Stimulated activated memory B cell treated with anti-CD40 and anti-IgM and Interleukin-4, amounts not matched to agents 10 μg/mL and 1 μg/mL and 100 μg/mL, for 72 hours (primary cell): ENCODE data around the gene ARHGAP6.

Source experiments
- ATAC-seq: fragments of 150-1000 bp; cut with Tn5 transposase; 2 replicates; pipeline ENCODE4 v1.10.0; 2021
- H3K27ac Mint-ChIP-seq: one replicate; pipeline ENCODE4 v1.8.0; 2022; ENCODE audit warnings: mild to moderate bottlenecking, mixed read lengths
- H3K27me3 Mint-ChIP-seq: one replicate; pipeline ENCODE4 v1.8.0; 2022; ENCODE audit warnings: mixed read lengths
- H3K36me3 Mint-ChIP-seq: one replicate; pipeline ENCODE4 v1.8.0; 2022; ENCODE audit warnings: mixed read lengths
- H3K4me1 Mint-ChIP-seq: one replicate; pipeline ENCODE4 v1.8.0; 2022; ENCODE audit warnings: mixed read lengths
- H3K4me3 Mint-ChIP-seq: one replicate; pipeline ENCODE4 v1.8.0; 2022; ENCODE audit warnings: mild to moderate bottlenecking, moderate library complexity, mixed read lengths
- H3K9me3 Mint-ChIP-seq: one replicate; pipeline ENCODE4 v1.8.0; 2022; ENCODE audit warnings: mixed read lengths

ARHGAP6 gene

GRCh38 chrX:11478911-11479310 is 186.8 kb downstream of the ARHGAP6 start:
- Mint-ChIP-seq H3K4me3 (no peak overlapping the region), H3K27ac (no peak overlapping the region), H3K4me1 (no peaks in the 10 kb centered on the region), H3K9me3 (no peaks in the 10 kb centered on the region), H3K27me3 (peaks cover 1% of the 10 kb centered on the region), H3K36me3 (no peaks in the 10 kb centered on the region)
- no peak for ATAC-seq

DNA sequence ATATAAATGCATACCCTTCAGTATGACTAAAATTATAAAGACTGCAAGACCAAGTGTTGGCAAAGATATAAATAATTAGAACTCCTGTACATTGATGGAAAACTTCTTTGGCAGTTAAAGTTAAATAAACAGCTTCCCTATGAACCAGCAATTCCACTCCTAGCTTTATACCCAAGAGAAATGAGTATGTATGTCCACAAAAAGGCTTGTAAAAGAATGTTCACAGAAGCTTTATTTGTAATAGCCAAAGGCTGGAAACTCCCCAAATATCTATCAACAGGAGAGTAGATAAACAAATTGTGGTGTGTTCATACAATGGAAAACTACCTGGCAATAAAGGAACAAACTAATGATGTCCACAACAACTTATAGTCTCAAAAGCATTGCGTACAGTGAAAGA is 187.7 kb downstream of the ARHGAP6 start:
- Mint-ChIP-seq H3K27me3 (no peaks in the 10 kb centered on the region), H3K36me3 (no peaks in the 10 kb centered on the region), H3K9me3 (no peaks in the 10 kb centered on the region), H3K4me3 (no peak overlapping the region), H3K27ac (no peak overlapping the region), H3K4me1 (no peaks in the 10 kb centered on the region)
- ATAC-seq: no peak

DNA sequence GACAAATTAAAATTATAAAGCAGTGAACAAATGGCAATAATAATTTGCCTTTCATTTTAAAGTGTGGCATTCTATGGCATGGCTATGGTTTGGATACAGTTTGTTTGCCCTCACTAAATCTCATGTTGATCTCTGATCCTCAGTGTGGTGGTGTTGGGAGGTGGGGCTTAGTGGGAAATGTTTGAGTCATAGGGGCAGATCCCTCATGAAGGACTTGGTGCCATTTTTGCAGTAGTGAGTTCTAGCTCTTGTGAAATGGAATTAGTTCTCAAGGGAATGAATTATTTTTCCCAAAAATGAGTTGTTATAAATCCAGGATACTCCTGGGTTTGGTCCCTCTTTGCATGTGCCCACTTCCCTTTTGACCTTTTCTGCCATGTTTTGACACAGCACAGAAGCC is 191.1 kb downstream of the ARHGAP6 start:
- no peak for ATAC-seq
- H3K4me1 Mint-ChIP-seq: no peaks in the 10 kb centered on the region
- H3K27me3 Mint-ChIP-seq: no peaks in the 10 kb centered on the region
- H3K4me3 Mint-ChIP-seq: no peak overlapping the region
- no peaks in the 10 kb centered on the region for H3K9me3 Mint-ChIP-seq
- no peak overlapping the region for H3K27ac Mint-ChIP-seq
- no peaks in the 10 kb centered on the region for H3K36me3 Mint-ChIP-seq

- no peak overlapping the region for H3K4me3 Mint-ChIP-seq
- H3K27me3 Mint-ChIP-seq: no peaks in the 10 kb centered on the region
- no peak overlapping the region for H3K27ac Mint-ChIP-seq
- no peaks in the 10 kb centered on the region for H3K9me3 Mint-ChIP-seq
- H3K4me1 Mint-ChIP-seq: no peaks in the 10 kb centered on the region
- ATAC-seq: no peak
- no peaks in the 10 kb centered on the region for H3K36me3 Mint-ChIP-seq
These were observed 191.7 kb downstream of the ARHGAP6 start for GRCh38 chrX:11474021-11474420.

DNA sequence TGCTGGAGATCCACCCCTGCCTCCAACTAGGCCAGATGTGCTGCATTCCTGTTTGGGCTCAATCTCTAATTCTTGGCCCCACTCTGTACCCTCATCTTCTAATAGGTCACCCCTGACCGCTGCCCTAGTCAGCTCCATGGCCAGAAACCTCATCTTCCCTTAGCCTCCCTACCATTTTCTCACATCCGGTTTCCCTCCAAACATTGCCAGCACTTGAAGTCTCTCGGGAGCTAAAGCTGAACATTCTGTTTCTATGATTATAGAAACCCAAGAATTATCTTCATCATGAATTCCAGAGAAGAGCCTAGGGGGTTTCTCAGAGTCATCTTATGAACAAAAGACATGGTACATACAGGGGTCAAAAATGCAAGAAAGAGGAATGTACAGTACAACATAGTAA is 192.8 kb downstream of the ARHGAP6 start:
- no peak overlapping the region for H3K4me3 Mint-ChIP-seq
- ATAC-seq: no peak
- H3K27me3 Mint-ChIP-seq: no peaks in the 10 kb centered on the region

DNA sequence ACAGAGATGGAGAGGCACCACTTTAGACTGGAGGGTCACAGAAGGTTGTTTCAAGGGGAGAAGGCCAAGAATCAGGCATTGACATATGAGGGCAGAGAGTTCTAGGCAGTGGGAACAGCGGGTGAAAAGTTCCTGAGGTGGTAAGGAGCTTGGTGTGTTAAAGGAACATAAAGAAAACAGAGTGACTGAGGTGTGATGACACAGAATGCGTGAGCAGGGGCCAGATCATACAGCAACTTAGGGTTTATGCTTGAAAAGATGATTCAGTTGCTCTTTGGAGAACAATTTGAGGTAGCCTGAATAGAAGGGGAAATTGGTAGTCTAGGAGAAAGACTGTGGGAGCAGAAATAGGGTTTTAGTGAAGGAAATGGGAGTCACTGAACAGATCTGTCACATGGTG is 193.3 kb downstream of the ARHGAP6 start:
- H3K4me1 Mint-ChIP-seq: no peaks in the 10 kb centered on the region
- H3K4me3 Mint-ChIP-seq: no peak overlapping the region
- no peaks in the 10 kb centered on the region for H3K27me3 Mint-ChIP-seq
- no peak overlapping the region for H3K27ac Mint-ChIP-seq
- ATAC-seq: no peak
- no peaks in the 10 kb centered on the region for H3K36me3 Mint-ChIP-seq
- no peaks in the 10 kb centered on the region for H3K9me3 Mint-ChIP-seq

More for the DNA sequence above, 192.8 kb downstream of the ARHGAP6 start:
- Mint-ChIP-seq H3K9me3 (no peaks in the 10 kb centered on the region), H3K27ac (no peak overlapping the region), H3K36me3 (no peaks in the 10 kb centered on the region), H3K4me1 (no peaks in the 10 kb centered on the region)

DNA sequence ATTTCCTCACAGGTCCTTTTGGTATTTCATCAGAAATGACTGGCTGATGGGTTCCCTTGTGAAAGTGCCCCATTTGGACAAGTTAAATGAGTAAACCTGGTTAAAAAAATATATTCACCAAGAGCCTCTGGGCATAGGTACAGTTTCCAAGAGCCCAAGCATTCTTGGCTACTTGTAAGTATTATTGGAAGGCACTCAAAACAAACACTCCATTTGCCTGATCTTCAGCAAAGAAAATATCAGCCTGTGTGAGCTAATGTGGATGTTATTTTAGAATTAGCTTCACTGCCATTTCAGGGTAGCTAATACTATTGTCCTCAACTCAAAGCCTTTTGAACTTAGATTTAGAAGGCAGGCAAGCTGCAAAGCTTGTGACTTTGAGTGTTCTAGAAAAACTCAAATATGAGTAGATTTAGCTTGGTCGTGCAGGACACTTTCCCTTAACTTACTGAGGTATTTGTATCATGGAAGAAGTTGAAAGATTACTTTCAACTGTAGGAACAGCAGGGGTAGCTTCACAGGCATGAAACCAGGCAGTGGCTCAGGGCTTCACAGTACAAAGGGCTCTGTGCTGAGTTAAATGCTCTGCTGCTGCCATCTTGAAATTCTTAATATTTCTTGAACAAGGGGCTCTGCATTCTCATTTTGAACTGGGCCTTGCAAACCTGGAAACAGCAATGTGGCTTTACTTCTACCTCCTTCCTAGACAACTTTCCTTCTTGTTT is 195.3 kb downstream of the ARHGAP6 start:
- Mint-ChIP-seq H3K27ac (no peak overlapping the region), H3K36me3 (no peaks in the 10 kb centered on the region), H3K4me1 (no peaks in the 10 kb centered on the region), H3K27me3 (no peaks in the 10 kb centered on the region), H3K4me3 (no peak overlapping the region), H3K9me3 (no peaks in the 10 kb centered on the region)
- ATAC-seq: no peak

DNA sequence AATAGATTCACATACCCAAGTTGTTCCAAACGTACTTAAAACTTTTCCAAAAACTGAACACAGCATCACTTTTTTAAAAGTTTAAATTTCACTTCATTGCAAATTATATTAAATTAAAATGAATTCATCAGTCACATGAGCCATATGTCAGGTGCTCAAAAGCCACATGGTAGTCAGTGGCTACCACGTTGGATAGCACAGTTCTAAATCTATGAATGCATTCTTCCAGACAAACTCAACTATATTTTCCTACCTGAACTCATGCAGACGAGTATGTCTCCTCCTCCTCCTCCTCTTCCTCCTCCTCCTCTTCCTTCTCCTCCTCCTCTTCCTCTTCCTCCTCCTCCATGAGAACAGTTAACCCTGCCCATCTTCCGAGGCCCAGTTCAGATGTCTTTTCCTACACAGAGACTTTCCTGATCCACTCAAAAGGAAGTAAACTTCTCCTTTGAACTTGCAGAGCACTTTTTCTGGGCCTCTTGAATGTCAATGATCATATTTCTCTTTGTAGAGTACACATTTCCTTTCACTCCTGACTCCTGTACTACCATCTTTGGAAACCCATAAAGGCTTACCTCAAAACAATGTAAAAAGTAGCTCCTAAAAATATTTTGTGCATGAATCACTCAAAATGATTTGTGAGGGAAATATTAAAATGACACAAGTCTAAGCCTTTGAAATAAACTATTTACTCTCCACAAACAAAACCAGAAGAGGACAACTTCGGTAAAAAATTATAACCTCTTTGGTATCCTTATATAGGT is 199.9 kb downstream of the ARHGAP6 start:
- Mint-ChIP-seq H3K27me3 (no peaks in the 10 kb centered on the region), H3K4me3 (no peak overlapping the region), H3K36me3 (no peaks in the 10 kb centered on the region), H3K4me1 (no peaks in the 10 kb centered on the region), H3K9me3 (no peaks in the 10 kb centered on the region), H3K27ac (no peak overlapping the region)
- ATAC-seq: no peak

GRCh38 chrX:11464836-11465463 is 200.8 kb downstream of the ARHGAP6 start:
- H3K4me3 Mint-ChIP-seq: no peak overlapping the region
- ATAC-seq: no peak
- no peaks in the 10 kb centered on the region for H3K4me1 Mint-ChIP-seq
- no peaks in the 10 kb centered on the region for H3K27me3 Mint-ChIP-seq
- H3K9me3 Mint-ChIP-seq: no peaks in the 10 kb centered on the region
- no peak overlapping the region for H3K27ac Mint-ChIP-seq
- H3K36me3 Mint-ChIP-seq: no peaks in the 10 kb centered on the region

DNA sequence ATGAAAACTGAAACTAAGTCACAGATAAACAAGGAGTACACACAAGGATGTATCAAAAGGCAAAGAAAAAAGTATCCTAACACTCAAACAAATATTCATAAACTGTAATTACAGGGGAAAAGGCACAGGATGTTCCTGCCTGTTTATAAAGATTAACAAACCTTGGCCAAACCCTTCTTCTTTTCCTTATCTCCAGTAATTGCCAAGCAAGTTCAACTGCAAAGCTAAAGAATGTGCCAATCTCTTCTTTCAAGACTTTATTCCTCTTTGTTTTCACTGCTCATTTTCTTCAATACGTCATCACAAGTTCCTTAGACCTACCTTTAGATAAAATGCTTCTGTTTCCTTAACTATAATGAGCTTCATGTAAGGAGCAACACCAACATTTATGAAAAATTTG is 201.3 kb downstream of the ARHGAP6 start:
- H3K9me3 Mint-ChIP-seq: no peaks in the 10 kb centered on the region
- H3K36me3 Mint-ChIP-seq: no peaks in the 10 kb centered on the region
- H3K4me3 Mint-ChIP-seq: no peak overlapping the region
- no peak overlapping the region for H3K27ac Mint-ChIP-seq
- ATAC-seq: no peak
- H3K27me3 Mint-ChIP-seq: no peaks in the 10 kb centered on the region
- H3K4me1 Mint-ChIP-seq: no peaks in the 10 kb centered on the region

GRCh38 chrX:11462648-11463047 is 203.1 kb downstream of the ARHGAP6 start:
- no peak for ATAC-seq
- Mint-ChIP-seq H3K4me3 (no peak overlapping the region), H3K36me3 (no peaks in the 10 kb centered on the region), H3K9me3 (no peaks in the 10 kb centered on the region), H3K27me3 (no peaks in the 10 kb centered on the region), H3K27ac (no peak overlapping the region), H3K4me1 (no peaks in the 10 kb centered on the region)

DNA sequence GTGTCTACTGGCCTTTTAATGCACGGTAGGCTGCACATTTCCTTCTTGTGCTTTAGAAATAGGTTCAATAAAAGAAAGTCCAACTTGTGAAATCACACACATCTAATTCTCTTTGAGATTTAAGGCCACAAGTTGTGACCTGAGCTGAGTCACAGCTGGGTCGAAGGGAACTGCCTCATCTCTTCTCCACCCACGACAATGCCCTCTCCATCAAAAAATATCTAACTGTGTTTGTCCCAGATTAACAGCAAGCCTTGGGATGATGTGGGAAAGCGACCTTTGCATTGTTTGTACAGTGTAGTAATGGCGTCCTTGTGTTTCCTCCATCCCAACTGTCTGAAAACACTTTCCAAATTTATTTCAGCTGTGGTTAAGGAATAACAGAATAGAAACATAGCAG is 203.6 kb downstream of the ARHGAP6 start:
- Mint-ChIP-seq H3K36me3 (no peaks in the 10 kb centered on the region), H3K4me1 (no peaks in the 10 kb centered on the region)

GRCh38 chrX:11461201-11462001 is 204.3 kb downstream of the ARHGAP6 start:
- Mint-ChIP-seq H3K9me3 (no peaks in the 10 kb centered on the region), H3K36me3 (no peaks in the 10 kb centered on the region), H3K4me3 (no peak overlapping the region), H3K27me3 (no peaks in the 10 kb centered on the region), H3K4me1 (no peaks in the 10 kb centered on the region), H3K27ac (no peak overlapping the region)
- ATAC-seq: no peak

More for the DNA sequence above, 203.6 kb downstream of the ARHGAP6 start:
- no peak overlapping the region for H3K27ac Mint-ChIP-seq
- H3K27me3 Mint-ChIP-seq: no peaks in the 10 kb centered on the region
- ATAC-seq: no peak
- no peaks in the 10 kb centered on the region for H3K9me3 Mint-ChIP-seq
- H3K4me3 Mint-ChIP-seq: no peak overlapping the region

DNA sequence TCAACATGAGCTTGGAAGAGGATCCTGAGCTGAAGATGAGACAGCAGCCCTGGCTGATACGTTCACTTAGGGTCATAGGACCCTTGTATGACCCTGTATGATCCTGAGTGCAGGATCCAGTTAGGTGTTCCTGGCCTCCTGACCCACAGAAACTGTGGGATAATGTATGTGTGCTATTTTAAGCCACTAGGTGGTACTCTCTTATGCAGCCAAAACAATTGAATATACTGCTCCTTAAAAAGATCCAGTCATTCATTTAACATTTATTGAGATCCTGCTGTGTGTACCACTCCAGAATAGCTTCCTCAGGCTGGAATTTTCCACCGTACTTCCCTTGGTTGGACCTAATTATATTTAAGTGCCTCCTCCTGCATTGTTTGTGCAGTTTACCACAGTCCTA is 205.4 kb downstream of the ARHGAP6 start:
- ATAC-seq: no peak
- H3K36me3 Mint-ChIP-seq: no peaks in the 10 kb centered on the region
- H3K4me3 Mint-ChIP-seq: no peak overlapping the region
- H3K9me3 Mint-ChIP-seq: no peaks in the 10 kb centered on the region
- H3K27ac Mint-ChIP-seq: no peak overlapping the region
- H3K27me3 Mint-ChIP-seq: no peaks in the 10 kb centered on the region
- no peaks in the 10 kb centered on the region for H3K4me1 Mint-ChIP-seq

DNA sequence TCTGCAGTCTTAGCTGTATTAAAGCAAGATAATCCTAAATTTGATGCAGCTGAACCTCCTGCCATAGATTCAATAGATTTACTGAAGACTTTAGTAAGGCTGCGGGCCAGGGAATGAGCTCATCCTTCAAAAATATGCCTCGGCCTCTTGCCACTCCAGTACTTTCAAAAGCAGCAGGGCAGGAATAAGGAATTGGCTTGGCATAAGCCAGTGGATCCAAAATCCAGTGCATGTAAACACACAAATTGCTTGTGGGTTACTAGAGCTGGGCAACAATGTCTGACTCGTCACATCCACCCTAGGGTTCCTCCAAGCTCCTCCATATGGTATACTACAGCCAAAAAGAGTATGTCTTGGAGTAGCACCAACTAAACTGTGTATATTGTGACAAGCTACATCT is 207.6 kb downstream of the ARHGAP6 start:
- no peaks in the 10 kb centered on the region for H3K9me3 Mint-ChIP-seq
- no peak overlapping the region for H3K27ac Mint-ChIP-seq
- no peaks in the 10 kb centered on the region for H3K4me1 Mint-ChIP-seq
- no peaks in the 10 kb centered on the region for H3K36me3 Mint-ChIP-seq
- no peak overlapping the region for H3K4me3 Mint-ChIP-seq
- ATAC-seq: no peak
- H3K27me3 Mint-ChIP-seq: no peaks in the 10 kb centered on the region
